GM18499 (cell line): ENCODE results near the gene P4HB.

Source experiments
- ATAC-seq: cut with Tn5 transposase; IDR thresholded peaks from one replicate; pipeline ENCODE4 v1.9.1; 2021; ENCODE audit warnings: moderate number of reproducible peaks; ENCODE audit not compliant: insufficient read depth, unreplicated experiment

Gene P4HB

GRCh38 chr17:81833160-81833920 lies 27.0 kb downstream of the P4HB start, which contains the start of gene MCRIP1:
MCRIP1 (minus strand) TSS chr17:81833291; CDS start chr17:81824506, 8,785 bp downstream.
- ATAC-seq: no peak

- ATAC-seq: no peak
These were observed 27.7 kb downstream of the P4HB start for GRCh38 chr17:81832608-81833159.

GRCh38 chr17:81831957-81832607 lies 28.3 kb downstream of the P4HB start:
- ATAC-seq: no peak

GRCh38 chr17:81831563-81831956 lies 28.8 kb downstream of the P4HB start:
- ATAC-seq: no peak

GRCh38 chr17:81829858-81830257 lies 30.5 kb downstream of the P4HB start:
- no peak for ATAC-seq

- ATAC-seq: no peak
These were observed 31.7 kb downstream of the P4HB start for GRCh38 chr17:81828656-81829055.

GRCh38 chr17:81825841-81826466 lies 34.4 kb downstream of the P4HB start:
- no peak for ATAC-seq

- ATAC-seq: no peak
These were observed 35.7 kb downstream of the P4HB start for GRCh38 chr17:81824595-81824994.

- ATAC-seq: no peak
These were observed 36.4 kb downstream of the P4HB start for GRCh38 chr17:81823820-81824550.

- no peak for ATAC-seq
These were observed 37.1 kb downstream of the P4HB start for GRCh38 chr17:81822996-81823819.

- no peak for ATAC-seq
These were observed 38.1 kb downstream of the P4HB start for GRCh38 chr17:81822312-81822637.

- no peak for ATAC-seq
These were observed 38.6 kb downstream of the P4HB start for GRCh38 chr17:81821603-81822311.

GRCh38 chr17:81821147-81821546 lies 39.2 kb downstream of the P4HB start:
- ATAC-seq: no peak

GRCh38 chr17:81819708-81820107 lies 40.6 kb downstream of the P4HB start:
- no peak for ATAC-seq

GRCh38 chr17:81817758-81818147 lies 42.6 kb downstream of the P4HB start:
- ATAC-seq: no peak

- ATAC-seq: no peak
These were observed 44.7 kb downstream of the P4HB start for GRCh38 chr17:81815646-81815986.

GRCh38 chr17:81814748-81815645 lies 45.3 kb downstream of the P4HB start:
- no peak for ATAC-seq
